ENCODE results near the gene ATP6V1B1. TPM values are rescaled to one million over a fixed set of nuclear protein-coding genes. Genes with fewer than 3 reads are reported as not detected.

Gene ATP6V1B1
- total RNA-seq, 6 experiments from 2014 or later: 0.44 TPM; not detected in 5

DNA sequence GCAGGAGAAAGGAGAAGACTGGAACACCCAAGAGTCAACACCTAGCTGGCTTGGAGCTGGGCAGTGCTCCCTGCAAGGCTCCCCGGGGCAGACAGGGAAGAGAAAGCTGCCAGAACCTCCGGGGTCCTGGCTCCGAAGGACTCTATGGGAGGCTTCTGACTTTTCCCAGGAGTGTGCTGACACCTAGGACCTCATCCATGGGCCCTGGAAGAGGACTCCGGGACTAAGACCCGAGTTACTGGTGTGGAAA lies 37.8 kb upstream of the ATP6V1B1 start:
- 4% methylated on average over 4 of the region's 5 CpGs for WGBS (ENCODE audit: insufficient coverage, low coverage, low lambda C conversion rate, missing lambda C conversion rate)
- DNase-seq (no peak), ATAC-seq (no peak)
- Histone ChIP-seq H3K9me3 (no peaks in the 10 kb centered on the region), H3K4me3 (no peak overlapping the region), H3K27ac (no peak overlapping the region), H3K4me1 (peaks cover 0 to 15% (median 0%) of the 10 kb centered on the region in 4 donors), H3K27me3 (peaks cover 5 to 35% of the 10 kb centered on the region in 2 donors), H3K36me3 (no peaks in the 10 kb centered on the region)
- TF ChIP-seq POLR2A (IDR thresholded peaks at IDR 0.05): no peak
- TF ChIP-seq, protein P1, sequence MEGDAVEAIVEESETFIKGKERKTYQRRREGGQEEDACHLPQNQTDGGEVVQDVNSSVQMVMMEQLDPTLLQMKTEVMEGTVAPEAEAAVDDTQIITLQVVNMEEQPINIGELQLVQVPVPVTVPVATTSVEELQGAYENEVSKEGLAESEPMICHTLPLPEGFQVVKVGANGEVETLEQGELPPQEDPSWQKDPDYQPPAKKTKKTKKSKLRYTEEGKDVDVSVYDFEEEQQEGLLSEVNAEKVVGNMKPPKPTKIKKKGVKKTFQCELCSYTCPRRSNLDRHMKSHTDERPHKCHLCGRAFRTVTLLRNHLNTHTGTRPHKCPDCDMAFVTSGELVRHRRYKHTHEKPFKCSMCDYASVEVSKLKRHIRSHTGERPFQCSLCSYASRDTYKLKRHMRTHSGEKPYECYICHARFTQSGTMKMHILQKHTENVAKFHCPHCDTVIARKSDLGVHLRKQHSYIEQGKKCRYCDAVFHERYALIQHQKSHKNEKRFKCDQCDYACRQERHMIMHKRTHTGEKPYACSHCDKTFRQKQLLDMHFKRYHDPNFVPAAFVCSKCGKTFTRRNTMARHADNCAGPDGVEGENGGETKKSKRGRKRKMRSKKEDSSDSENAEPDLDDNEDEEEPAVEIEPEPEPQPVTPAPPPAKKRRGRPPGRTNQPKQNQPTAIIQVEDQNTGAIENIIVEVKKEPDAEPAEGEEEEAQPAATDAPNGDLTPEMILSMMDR (IDR thresholded peaks at IDR 0.05): no peak
- intact Hi-C loops (cut with DNase I): no loop called here

DNA sequence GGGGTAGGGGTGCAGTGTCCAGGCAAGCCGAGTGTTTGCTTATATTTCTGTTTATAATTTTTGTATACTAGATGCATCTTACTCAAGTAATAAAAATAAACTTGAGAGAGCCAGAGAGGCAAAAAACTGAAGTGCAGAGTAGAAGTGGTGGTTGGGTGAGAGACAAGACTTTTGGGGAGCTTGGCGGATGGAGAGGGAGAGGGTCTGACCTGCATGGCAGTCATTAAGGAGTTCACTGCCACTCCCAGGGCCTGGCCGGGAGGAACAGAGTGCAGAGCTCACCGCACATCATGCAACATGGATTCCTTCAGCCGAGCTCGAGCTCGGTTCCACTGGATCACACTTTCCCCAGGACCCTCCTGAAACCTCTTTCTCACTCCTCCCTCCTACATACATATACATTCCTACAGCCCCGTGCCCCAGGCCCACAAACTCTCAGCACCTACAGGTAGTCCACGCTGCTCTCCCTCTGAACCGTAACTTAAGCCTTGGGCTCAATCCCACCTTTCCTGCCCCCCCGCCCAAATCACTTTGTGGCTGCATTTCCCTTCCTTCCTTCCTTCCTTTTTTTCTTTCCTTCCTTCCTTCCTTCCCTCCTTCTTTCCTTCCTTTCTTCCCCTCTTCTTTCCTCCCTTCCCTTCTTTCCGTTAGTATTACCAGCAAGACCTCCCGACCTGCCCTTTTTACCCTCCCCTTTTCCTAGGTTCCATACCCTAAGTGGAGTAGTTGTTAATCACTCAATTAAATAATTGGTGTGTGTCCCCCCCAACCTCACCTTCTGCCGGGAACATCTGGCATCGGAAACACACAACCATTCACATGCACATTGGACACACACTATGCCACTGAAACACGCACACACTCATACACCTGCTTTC lies 37.1 kb upstream of the ATP6V1B1 start:
- TF ChIP-seq POLR2A (IDR thresholded peaks at IDR 0.05): no peak
- TF ChIP-seq, protein P1 (IDR thresholded peaks at IDR 0.05): no peak
- Histone ChIP-seq H3K4me3 (no peak overlapping the region), H3K27ac (no peak overlapping the region), H3K4me1 (peaks cover 0 to 15% (median 0%) of the 10 kb centered on the region in 4 donors), H3K27me3 (peaks cover 5 to 35% of the 10 kb centered on the region in 2 donors), H3K9me3 (no peaks in the 10 kb centered on the region), H3K36me3 (no peaks in the 10 kb centered on the region)
- 15% methylated on average over 11 of the region's 16 CpGs for WGBS (ENCODE audit: insufficient coverage, low coverage, low lambda C conversion rate, missing lambda C conversion rate)
- DNase-seq (no peak), ATAC-seq (no peak)
- intact Hi-C loops (cut with DNase I): no loop called here

DNA sequence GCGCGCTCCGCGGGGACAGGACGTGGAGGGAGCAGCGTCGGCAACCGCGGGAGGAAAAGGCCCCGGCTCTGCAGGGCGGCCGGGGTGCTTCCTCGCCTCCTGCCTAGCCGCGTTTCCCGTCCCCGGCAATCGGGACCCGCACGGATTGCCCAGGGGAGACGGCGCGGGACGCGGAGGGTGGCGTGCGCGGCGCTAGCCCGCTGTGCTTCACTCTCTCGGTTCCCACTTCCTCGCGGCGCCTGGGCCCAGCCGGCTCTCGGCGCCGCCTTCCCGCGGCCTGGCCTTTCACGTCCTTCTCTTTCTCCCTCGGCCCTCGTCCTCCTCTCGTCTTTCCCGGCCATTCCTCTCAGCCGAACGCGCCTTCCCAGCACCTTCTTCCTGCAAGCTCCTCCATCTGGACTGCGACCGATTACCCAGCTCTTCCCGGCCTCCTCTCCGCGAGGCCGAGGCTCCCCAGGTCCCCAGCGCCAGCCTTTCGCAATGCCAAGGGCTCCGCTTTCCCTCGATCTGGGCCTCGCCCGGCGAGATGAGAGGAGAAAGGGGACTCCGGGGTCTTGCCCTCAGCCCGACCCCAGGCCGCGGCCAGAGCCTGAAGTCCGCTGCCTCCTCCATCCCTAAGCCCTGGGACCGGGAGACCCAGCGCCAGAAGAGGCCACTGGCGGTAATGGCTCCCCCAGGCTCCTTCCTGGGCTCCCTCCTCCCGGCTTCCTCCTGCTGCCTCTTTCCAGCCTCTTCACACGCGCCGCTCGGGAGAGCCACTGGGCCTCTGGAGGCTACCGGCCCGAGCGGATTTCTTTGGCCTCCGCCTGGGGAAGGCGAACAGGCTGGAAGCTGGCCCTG lies 34.3 kb upstream of the ATP6V1B1 start:
- Histone ChIP-seq H3K4me3 (peak overlapping the region; percentile 20 to 41 (median 29)), H3K27ac (no peak overlapping the region), H3K27me3 (peaks cover 5 to 48% of the 10 kb centered on the region in 2 donors), H3K4me1 (peaks cover 0 to 15% (median 0%) of the 10 kb centered on the region in 4 donors), H3K9me3 (no peaks in the 10 kb centered on the region), H3K36me3 (no peaks in the 10 kb centered on the region)
- 17% methylated on average over 17 of the region's 79 CpGs for WGBS (ENCODE audit: insufficient coverage, low coverage, low lambda C conversion rate, missing lambda C conversion rate)
- ATAC-seq (peak; percentile 29 to 54 (median 50)), DNase-seq (no peak)
- TF ChIP-seq POLR2A (IDR thresholded peaks at IDR 0.05): no peak
- TF ChIP-seq, protein P1 (IDR thresholded peaks at IDR 0.05): no peak
- intact Hi-C loops (cut with DNase I): no loop called here

GRCh38 chr2:70902067-70902442 lies 33.6 kb upstream of the ATP6V1B1 start:
- Histone ChIP-seq H3K27me3 (peaks cover 5 to 45% of the 10 kb centered on the region in 2 donors), H3K36me3 (no peaks in the 10 kb centered on the region), H3K9me3 (no peaks in the 10 kb centered on the region), H3K27ac (no peak overlapping the region), H3K4me1 (peaks cover 0 to 15% (median 0%) of the 10 kb centered on the region in 4 donors), H3K4me3 (no peak overlapping the region)
- TF ChIP-seq, protein P1 (IDR thresholded peaks at IDR 0.05): no peak
- no peak for TF ChIP-seq POLR2A (IDR thresholded peaks at IDR 0.05)
- ATAC-seq (no peak), DNase-seq (no peak)
- 30% methylated on average over 5 of the region's 5 CpGs for WGBS (ENCODE audit: insufficient coverage, low coverage, low lambda C conversion rate, missing lambda C conversion rate)
- intact Hi-C loops (cut with DNase I): no loop called here
